PC-3 (cell line): ENCODE data around the gene SMG6.

Experiments used
- EZH2 ChIP-seq: fragments of 300-600 bp; sonication (generic); IDR thresholded peaks from one replicate; pipeline ENCODE4 v1.6.1; 2017; ENCODE audit warnings: antibody characterized with exemption, mild to moderate bottlenecking, low read length; ENCODE audit not compliant: unreplicated experiment
- EZH2phosphoT487 ChIP-seq: fragments of 300-600 bp; sonication (generic); IDR thresholded peaks from 2 replicates; pipeline ENCODE4 v1.6.1; 2018; ENCODE audit warnings: mild to moderate bottlenecking, antibody characterized with exemption, low read length, borderline replicate concordance
- TF ChIP-seq, protein P1 (sequence below): fragments of 300-600 bp; sonication (generic); conservative IDR thresholded peaks from 2 replicates; pipeline ENCODE4 v1.5.1; 2017; ENCODE audit warnings: antibody characterized with exemption, low read depth, mild to moderate bottlenecking, low read length

- TF ChIP-seq, protein P1, sequence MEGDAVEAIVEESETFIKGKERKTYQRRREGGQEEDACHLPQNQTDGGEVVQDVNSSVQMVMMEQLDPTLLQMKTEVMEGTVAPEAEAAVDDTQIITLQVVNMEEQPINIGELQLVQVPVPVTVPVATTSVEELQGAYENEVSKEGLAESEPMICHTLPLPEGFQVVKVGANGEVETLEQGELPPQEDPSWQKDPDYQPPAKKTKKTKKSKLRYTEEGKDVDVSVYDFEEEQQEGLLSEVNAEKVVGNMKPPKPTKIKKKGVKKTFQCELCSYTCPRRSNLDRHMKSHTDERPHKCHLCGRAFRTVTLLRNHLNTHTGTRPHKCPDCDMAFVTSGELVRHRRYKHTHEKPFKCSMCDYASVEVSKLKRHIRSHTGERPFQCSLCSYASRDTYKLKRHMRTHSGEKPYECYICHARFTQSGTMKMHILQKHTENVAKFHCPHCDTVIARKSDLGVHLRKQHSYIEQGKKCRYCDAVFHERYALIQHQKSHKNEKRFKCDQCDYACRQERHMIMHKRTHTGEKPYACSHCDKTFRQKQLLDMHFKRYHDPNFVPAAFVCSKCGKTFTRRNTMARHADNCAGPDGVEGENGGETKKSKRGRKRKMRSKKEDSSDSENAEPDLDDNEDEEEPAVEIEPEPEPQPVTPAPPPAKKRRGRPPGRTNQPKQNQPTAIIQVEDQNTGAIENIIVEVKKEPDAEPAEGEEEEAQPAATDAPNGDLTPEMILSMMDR: no peak
- no peak for TF ChIP-seq EZH2phosphoT487
- no peak for TF ChIP-seq EZH2
Observed at GRCh38 chr17:2264067-2264860, 39.3 kb downstream of the SMG6 start.
